GM13976 (cell line): ENCODE measurements around the gene CIZ1.

Experiments used
- DNase-seq: peaks from one replicate; pipeline ENCODE4 v3.0.0; 2012; ENCODE audit warnings: low spot score
- CTCF ChIP-seq: IDR thresholded peaks from 2 replicates; pipeline ENCODE4 v1.5.1; 2012; ENCODE audit warnings: borderline replicate concordance, mild to moderate bottlenecking; ENCODE audit not compliant: insufficient read depth; ENCODE audit errors: extremely low read depth, missing control alignments, control extremely low read depth
- in situ Hi-C: fragments of 300-500 bp; cut with MboI; formaldehyde crosslinking; loops from one replicate; pipeline ENCODE4 v1.12.0; 2022; ENCODE audit warnings: low sequenced_read_pairs, mixed read lengths, inconsistent platforms; ENCODE audit not compliant: unreplicated experiment

Gene CIZ1

GRCh38 chr9:128175726-128176125, 15.6 kb downstream of the CIZ1 start:
- in situ Hi-C loops: no loop called here
- DNase-seq: no peak
- no peak for TF ChIP-seq CTCF

GRCh38 chr9:128175102-128175563, 16.2 kb downstream of the CIZ1 start:
- no peak for TF ChIP-seq CTCF
- in situ Hi-C loops: no loop called here
- no peak for DNase-seq

- no peak for DNase-seq
- no peak for TF ChIP-seq CTCF
- in situ Hi-C loops: no loop called here
Observed at GRCh38 chr9:128174062-128174461, 17.3 kb downstream of the CIZ1 start.

- TF ChIP-seq CTCF: no peak
- in situ Hi-C loops: no loop called here
- DNase-seq: no peak
Observed at GRCh38 chr9:128169925-128170324, 21.4 kb downstream of the CIZ1 start.

- DNase-seq: no peak
- TF ChIP-seq CTCF: no peak
- in situ Hi-C loops: no loop called here
Observed at GRCh38 chr9:128169492-128169891, 21.9 kb downstream of the CIZ1 start.

- no peak for DNase-seq
- in situ Hi-C loops: no loop called here
- no peak for TF ChIP-seq CTCF
Observed at GRCh38 chr9:128168731-128169308, 22.6 kb downstream of the CIZ1 start.
